Psoas muscle (tissue), 8 donors: ENCODE measurements around the gene TMPRSS6. TPM values are rescaled to one million over a fixed set of nuclear protein-coding genes. Genes with fewer than 3 reads are reported as not detected.

ENCODE experiments used
- ATAC-seq, 4 donors: fragments of 200-7000 bp; cut with Tn5 transposase; one replicate each; pipeline ENCODE4 v1.9.1; 2020; ENCODE audit warnings: moderate library complexity in 3 of 4, mild to moderate bottlenecking in 2 of 4
- DNase-seq, 2 donors: peaks; one replicate each; pipeline ENCODE4 v3.0.0-alpha.2; 2020
- H3K27ac ChIP-seq: fragments of 200-600 bp; one replicate; pipeline ENCODE4 v1.8.0; 2022
- H3K27me3 ChIP-seq, 3 donors: fragments of 200-600 bp in 1 of 3; one replicate each; pipeline versions ENCODE4 v1.6.1 to v1.8.0; 2013 to 2022; ENCODE audit warnings: low read length in 2 of 3, mild to moderate bottlenecking in 2 of 3, moderate library complexity in 1 of 3; ENCODE audit not compliant: insufficient read depth in 3 of 3
- H3K36me3 ChIP-seq, 2 donors: fragments of 200-600 bp in 1 of 2; one replicate each; pipeline versions ENCODE4 v1.6.1 to v1.8.0; 2013 to 2022; ENCODE audit warnings: low read depth in 1 of 2, mild to moderate bottlenecking in 1 of 2, moderate library complexity in 1 of 2; ENCODE audit not compliant: insufficient read depth in 1 of 2
- H3K4me1 ChIP-seq: fragments of 200-600 bp; one replicate; pipeline ENCODE4 v1.8.0; 2022
- H3K4me3 ChIP-seq: fragments of 200-600 bp; one replicate; pipeline ENCODE4 v1.8.0; 2022; ENCODE audit warnings: mild to moderate bottlenecking
- H3K9me3 ChIP-seq: fragments of 200-600 bp; one replicate; pipeline ENCODE4 v1.8.0; 2022
- WGBS, 3 donors: extraction: QIAGEN DNeasy Blood & Tissue Kit; methylation state at CpG; one replicate each; pipeline versions ENCODE4 v1.1.6 to v1.1.7; 2013; 5-methylcytosine and 5-hydroxymethylcytosine counted together
- intact Hi-C, 2 donors: fragments of 100-400 bp; cut with DNase I; formaldehyde crosslinking; loops; one replicate each; pipeline versions ENCODE4 v1.11.0 to v1.14.2; 2022
- polyA plus RNA-seq, 3 donors: library from polyadenylated mRNA; stranded (reverse); fragments of 200-250 nt; gene quantifications; one replicate each; pipeline ENCODE4 v1.2.3, GENCODE V29; 2013
- total RNA-seq, 4 donors: library from RNA; stranded (reverse); fragmentation: NEBNext Ultra II Directional in 2 of 4; extraction: Animal tissue kit (Norgen Biotek cat#: 25700) in 2 of 4; gene quantifications; one replicate each; pipeline versions ENCODE4 v1.2.1 to v1.2.4, GENCODE V29; 2021 to 2023
- TF ChIP-seq, protein P1 (sequence below): fragments of 200-600 bp; IDR thresholded peaks from one replicate; pipeline ENCODE4 v1.8.0; 2022; ENCODE audit warnings: antibody characterized with exemption
- donor health status: healthy with polysubstance abuse.
- donor health status: DM: no; HTN: no; CAD: no; lungs with moderate emphysema.
- donor health status: Bipolar disorder and iron deficiency.
- donor health status: healthy.
- donor health status: DM: yes; HTN: yes; CAD: no.
- donor health status: DM: no; HTN: no; CAD: no.
- donor health status: DM: no; HTN: no; CAD: no.
- donor health status: DM: yes; HTN: yes; CAD: no.

Gene TMPRSS6
- total and polyA plus RNA-seq, 7 donors: not detected

DNA sequence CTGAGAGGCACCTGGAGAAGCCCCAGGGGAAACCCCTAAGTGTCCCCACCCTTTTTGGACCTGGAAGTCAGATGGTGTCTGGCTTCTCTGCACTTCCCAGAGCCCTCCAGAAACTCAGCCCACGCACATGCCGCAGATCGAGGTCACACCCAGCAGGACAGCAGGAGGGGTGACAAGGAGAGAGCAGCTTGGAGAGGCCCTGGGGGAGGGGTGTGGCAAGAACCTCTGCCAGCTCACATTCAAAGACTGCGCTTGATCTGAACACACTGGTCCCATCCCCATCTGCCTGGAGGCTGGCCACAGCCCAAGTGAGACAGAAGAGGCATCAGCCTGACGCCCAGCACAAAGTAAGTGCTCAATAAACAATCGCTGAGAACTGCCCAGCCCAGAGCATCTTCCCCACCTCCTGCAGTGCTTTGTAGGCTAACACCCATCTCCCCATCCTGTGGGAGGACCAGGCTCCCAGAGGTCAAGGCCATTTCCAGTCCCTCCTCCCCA is 21.4 kb downstream of the TMPRSS6 start:
- DNase-seq (no peak), ATAC-seq (no peak)
- WGBS, 3 donors: 37 to 46% (median 45%) methylated on average over 6 of the region's 6 CpGs
- TF ChIP-seq, protein P1, sequence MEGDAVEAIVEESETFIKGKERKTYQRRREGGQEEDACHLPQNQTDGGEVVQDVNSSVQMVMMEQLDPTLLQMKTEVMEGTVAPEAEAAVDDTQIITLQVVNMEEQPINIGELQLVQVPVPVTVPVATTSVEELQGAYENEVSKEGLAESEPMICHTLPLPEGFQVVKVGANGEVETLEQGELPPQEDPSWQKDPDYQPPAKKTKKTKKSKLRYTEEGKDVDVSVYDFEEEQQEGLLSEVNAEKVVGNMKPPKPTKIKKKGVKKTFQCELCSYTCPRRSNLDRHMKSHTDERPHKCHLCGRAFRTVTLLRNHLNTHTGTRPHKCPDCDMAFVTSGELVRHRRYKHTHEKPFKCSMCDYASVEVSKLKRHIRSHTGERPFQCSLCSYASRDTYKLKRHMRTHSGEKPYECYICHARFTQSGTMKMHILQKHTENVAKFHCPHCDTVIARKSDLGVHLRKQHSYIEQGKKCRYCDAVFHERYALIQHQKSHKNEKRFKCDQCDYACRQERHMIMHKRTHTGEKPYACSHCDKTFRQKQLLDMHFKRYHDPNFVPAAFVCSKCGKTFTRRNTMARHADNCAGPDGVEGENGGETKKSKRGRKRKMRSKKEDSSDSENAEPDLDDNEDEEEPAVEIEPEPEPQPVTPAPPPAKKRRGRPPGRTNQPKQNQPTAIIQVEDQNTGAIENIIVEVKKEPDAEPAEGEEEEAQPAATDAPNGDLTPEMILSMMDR: no peak
- no peaks in the 10 kb centered on the region for H3K9me3 ChIP-seq
- H3K36me3 ChIP-seq: no peaks in the 10 kb centered on the region
- H3K27me3 ChIP-seq: peaks cover 0 to 32% (median 6%) of the 10 kb centered on the region in 3 donors
- no peak overlapping the region for H3K27ac ChIP-seq
- intact Hi-C loops: no loop called here
- no peaks in the 10 kb centered on the region for H3K4me1 ChIP-seq
- H3K4me3 ChIP-seq: no peak overlapping the region

DNA sequence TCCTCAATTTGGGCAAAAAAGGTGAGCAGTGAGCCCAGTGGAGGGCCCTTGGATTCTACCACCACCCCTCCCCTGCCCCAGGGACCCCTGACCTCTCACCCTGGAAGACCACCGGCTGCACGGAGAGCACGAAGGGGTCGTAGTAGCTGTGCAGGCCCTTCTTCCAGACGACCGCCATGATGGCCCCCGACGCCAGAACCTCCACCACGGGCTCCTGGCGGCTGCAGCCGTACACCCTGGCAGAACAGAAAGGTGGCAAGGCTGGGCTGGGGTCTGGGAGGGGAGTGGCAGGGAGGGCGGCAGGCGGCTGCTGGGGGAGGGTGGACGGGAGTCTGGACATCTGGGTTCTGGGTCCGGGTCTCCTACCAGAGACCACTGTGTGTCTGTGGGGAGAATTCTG is 23.3 kb downstream of the TMPRSS6 start:
- Histone ChIP-seq H3K4me1 (no peaks in the 10 kb centered on the region), H3K27me3 (peaks cover 0 to 25% (median 6%) of the 10 kb centered on the region in 3 donors), H3K9me3 (no peaks in the 10 kb centered on the region), H3K4me3 (no peak overlapping the region), H3K27ac (no peak overlapping the region), H3K36me3 (no peaks in the 10 kb centered on the region)
- intact Hi-C loops: no loop called here
- no peak for ATAC-seq
- 63 to 74% (median 66%) methylated on average over 13 to 15 of the region's 15 CpGs for WGBS, 3 donors
- TF ChIP-seq, protein P1: no peak
- no peak for DNase-seq

DNA sequence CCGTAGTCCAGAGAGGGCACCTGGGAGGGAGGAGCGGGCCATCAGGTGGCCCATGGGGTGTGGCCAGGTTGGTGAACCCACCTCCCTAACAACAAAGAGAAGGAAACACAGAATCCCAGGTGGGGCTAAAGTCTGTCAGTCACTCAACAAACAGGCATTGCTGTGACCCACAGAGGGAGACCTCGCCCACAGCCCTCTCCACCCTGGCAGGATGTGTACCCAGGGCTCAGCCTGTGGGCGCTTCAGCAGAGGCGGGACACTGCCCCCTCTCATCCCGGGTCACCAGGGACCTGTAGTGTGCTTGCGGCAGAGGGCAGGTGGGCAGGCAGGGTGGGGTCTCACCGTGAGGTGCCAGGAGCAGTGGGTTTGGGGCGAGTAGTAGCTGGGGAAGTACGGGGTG is 25.1 kb downstream of the TMPRSS6 start:
- 81 to 87% (median 87%) methylated on average over 10 of the region's 10 CpGs for WGBS, 3 donors
- Histone ChIP-seq H3K27me3 (peaks cover 0 to 15% (median 6%) of the 10 kb centered on the region in 3 donors), H3K36me3 (no peaks in the 10 kb centered on the region), H3K27ac (no peak overlapping the region), H3K9me3 (no peaks in the 10 kb centered on the region), H3K4me1 (no peaks in the 10 kb centered on the region), H3K4me3 (no peak overlapping the region)
- TF ChIP-seq, protein P1: no peak
- intact Hi-C loops: no loop called here
- DNase-seq (no peak), ATAC-seq (no peak)

DNA sequence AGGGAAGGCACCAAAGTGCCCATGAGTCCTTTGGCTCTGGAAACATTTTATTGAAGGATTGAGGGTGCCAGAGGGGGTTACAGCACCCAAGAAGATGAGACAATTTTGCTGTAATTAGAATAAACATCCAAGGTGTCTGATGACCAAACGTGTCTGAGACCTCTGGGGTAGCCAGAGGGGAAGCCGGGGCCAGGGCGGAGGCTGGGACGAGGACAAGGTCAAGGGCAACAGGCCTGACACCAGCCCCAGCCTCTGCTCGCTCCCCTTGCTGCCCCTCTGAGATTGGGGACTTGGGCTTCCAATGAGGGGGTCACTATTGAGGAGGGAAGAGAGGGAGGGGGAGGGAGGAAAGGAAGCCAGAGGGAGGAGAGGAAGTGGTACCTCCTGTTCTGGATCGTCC is 25.6 kb downstream of the TMPRSS6 start:
- H3K4me1 ChIP-seq: no peaks in the 10 kb centered on the region
- H3K9me3 ChIP-seq: no peaks in the 10 kb centered on the region
- WGBS, 3 donors: 75 to 84% (median 75%) methylated on average over 6 of the region's 6 CpGs
- ATAC-seq (no peak), DNase-seq (no peak)
- H3K27ac ChIP-seq: no peak overlapping the region
- no peaks in the 10 kb centered on the region for H3K36me3 ChIP-seq
- TF ChIP-seq, protein P1: no peak
- no peak overlapping the region for H3K4me3 ChIP-seq
- intact Hi-C loops: no loop called here
- H3K27me3 ChIP-seq: peaks cover 0 to 15% (median 7%) of the 10 kb centered on the region in 3 donors

DNA sequence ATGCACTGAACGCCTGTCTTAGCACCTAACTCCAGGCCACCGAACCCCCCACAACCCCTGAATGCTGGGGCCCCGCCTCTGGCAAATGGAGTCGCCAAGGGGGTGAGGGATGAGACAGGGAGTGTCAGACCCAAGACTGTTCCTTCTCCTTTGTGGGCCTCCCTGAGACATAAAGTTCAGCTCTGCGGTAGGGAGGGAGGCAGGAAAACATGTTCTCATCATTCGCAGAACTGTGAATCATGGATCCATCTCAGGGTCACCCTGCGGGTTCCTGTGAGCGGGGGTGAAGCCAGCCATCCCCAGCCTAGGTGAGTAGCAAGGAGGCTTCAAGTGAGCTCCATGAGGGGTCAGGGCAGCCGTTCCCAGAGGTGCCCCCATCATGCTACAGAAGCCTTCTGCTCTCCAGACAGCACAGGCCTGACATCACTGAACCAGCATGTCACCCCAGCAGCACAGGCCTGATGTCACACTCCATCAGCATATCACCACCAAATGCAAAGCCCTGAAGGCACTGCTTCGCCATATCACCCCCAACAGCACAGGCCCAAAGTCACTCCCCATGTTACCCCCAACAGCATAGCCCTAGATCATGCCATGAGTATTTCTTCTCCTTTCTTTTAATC is 27.2 kb downstream of the TMPRSS6 start:
- no peak overlapping the region for H3K4me3 ChIP-seq
- ATAC-seq: no peak
- no peaks in the 10 kb centered on the region for H3K9me3 ChIP-seq
- intact Hi-C loops: no loop called here
- H3K27me3 ChIP-seq: peaks cover 0 to 23% (median 7%) of the 10 kb centered on the region in 3 donors
- no peak overlapping the region for H3K27ac ChIP-seq
- DNase-seq: no peak
- H3K36me3 ChIP-seq: no peaks in the 10 kb centered on the region
- TF ChIP-seq, protein P1: no peak
- H3K4me1 ChIP-seq: no peaks in the 10 kb centered on the region
- WGBS, 3 donors: 82 to 83% (median 83%) methylated on average over 10 of the region's 10 CpGs
